M059J (cell line): ENCODE measurements around the gene PLPPR1. TPM values are rescaled to one million over a fixed set of nuclear protein-coding genes. Genes with fewer than 3 reads are reported as not detected.
A peak's percentile ranks its signal among the peaks of the same experiment; 100 is the strongest.
"Not testable (repeated sequence)": the region's sequence is repeated elsewhere in the genome, so short reads cannot be mapped to it uniquely, and the experiment has no call there.

Experiments used
- DNase-seq: peaks from one replicate; pipeline ENCODE4 v3.0.0-alpha.2; 2012; ENCODE audit warnings: low read depth
- total RNA-seq: library from RNA; depleted of rRNA; stranded (reverse); fragments of >200 nt; shearing (Covaris generic); gene quantifications from 2 replicates; pipeline ENCODE4 v1.2.3, GENCODE V29; 2014

PLPPR1 gene
- total RNA-seq, 1 experiment from 2014 or later: not detected

- DNase-seq: no peak
These were observed 93.4 kb downstream of the PLPPR1 start for GRCh38 chr9:101121836-101122399.

- DNase-seq: no peak
These were observed 98.0 kb downstream of the PLPPR1 start for GRCh38 chr9:101126556-101126955.

GRCh38 chr9:101127369-101127768 lies 98.8 kb downstream of the PLPPR1 start:
- not testable (repeated sequence) for DNase-seq

- no peak for DNase-seq
These were observed 100.1 kb downstream of the PLPPR1 start for GRCh38 chr9:101128623-101129022.

GRCh38 chr9:101130054-101130453 lies 101.5 kb downstream of the PLPPR1 start:
- DNase-seq: no peak

- no peak for DNase-seq
These were observed 102.8 kb downstream of the PLPPR1 start for GRCh38 chr9:101131326-101131725.

- no peak for DNase-seq
These were observed 104.3 kb downstream of the PLPPR1 start for GRCh38 chr9:101132801-101133200.

- no peak for DNase-seq
These were observed 110.0 kb downstream of the PLPPR1 start for GRCh38 chr9:101138509-101138908.

GRCh38 chr9:101139082-101139481 lies 110.6 kb downstream of the PLPPR1 start:
- no peak for DNase-seq

- DNase-seq: no peak
These were observed 112.2 kb downstream of the PLPPR1 start for GRCh38 chr9:101140764-101141163.

- no peak for DNase-seq
These were observed 118.0 kb downstream of the PLPPR1 start for GRCh38 chr9:101146508-101146907.

GRCh38 chr9:101148344-101148743 lies 119.8 kb downstream of the PLPPR1 start:
- no peak for DNase-seq

- no peak for DNase-seq
These were observed 129.8 kb downstream of the PLPPR1 start for GRCh38 chr9:101158361-101158760.

- no peak for DNase-seq
These were observed 133.7 kb downstream of the PLPPR1 start for GRCh38 chr9:101162231-101162630.

GRCh38 chr9:101165131-101165530 lies 136.6 kb downstream of the PLPPR1 start:
- no peak for DNase-seq

GRCh38 chr9:101167490-101168134 lies 139.1 kb downstream of the PLPPR1 start:
- DNase-seq: no peak

GRCh38 chr9:101172616-101173015 lies 144.1 kb downstream of the PLPPR1 start:
- DNase-seq: no peak

- no peak for DNase-seq
These were observed 145.4 kb downstream of the PLPPR1 start for GRCh38 chr9:101173907-101174306.

- DNase-seq: peak; percentile 1
These were observed 147.9 kb downstream of the PLPPR1 start for GRCh38 chr9:101176384-101176783.

- DNase-seq: no peak
These were observed 156.3 kb downstream of the PLPPR1 start for GRCh38 chr9:101184813-101185278.

- DNase-seq: no peak
These were observed 163.2 kb downstream of the PLPPR1 start for GRCh38 chr9:101191723-101192122.

GRCh38 chr9:101197026-101197425 lies 168.5 kb downstream of the PLPPR1 start:
- no peak for DNase-seq

GRCh38 chr9:101200852-101201251 lies 172.3 kb downstream of the PLPPR1 start:
- no peak for DNase-seq

- no peak for DNase-seq
These were observed 173.1 kb downstream of the PLPPR1 start for GRCh38 chr9:101201630-101202029.
